GM18508 (cell line): Measurements from ENCODE around the gene STK32C.

ENCODE experiments used
- ATAC-seq: cut with Tn5 transposase; IDR thresholded peaks from one replicate; pipeline ENCODE4 v1.9.1; 2021; ENCODE audit warnings: moderate number of reproducible peaks; ENCODE audit not compliant: insufficient read depth, unreplicated experiment

Gene STK32C

GRCh38 chr10:132176623-132177500, 130.9 kb downstream of the STK32C start:
- ATAC-seq: no peak

GRCh38 chr10:132175907-132176581, 131.7 kb downstream of the STK32C start:
- no peak for ATAC-seq

- ATAC-seq: no peak
Observed at GRCh38 chr10:132175408-132175807, 132.3 kb downstream of the STK32C start.

- ATAC-seq: no peak
Observed at GRCh38 chr10:132174237-132174636, 133.5 kb downstream of the STK32C start.

- no peak for ATAC-seq
Observed at GRCh38 chr10:132173185-132173584, 134.6 kb downstream of the STK32C start.

- no peak for ATAC-seq
Observed at GRCh38 chr10:132172091-132173066, 135.4 kb downstream of the STK32C start.

GRCh38 chr10:132170561-132171361, 137.0 kb downstream of the STK32C start:
- no peak for ATAC-seq

GRCh38 chr10:132169766-132170560, 137.8 kb downstream of the STK32C start:
- no peak for ATAC-seq

GRCh38 chr10:132169031-132169765, 138.6 kb downstream of the STK32C start:
- no peak for ATAC-seq

GRCh38 chr10:132168571-132169030, 139.1 kb downstream of the STK32C start:
- ATAC-seq: no peak

- ATAC-seq: no peak
Observed at GRCh38 chr10:132167976-132168375, 139.8 kb downstream of the STK32C start.

GRCh38 chr10:132167041-132167674, 140.6 kb downstream of the STK32C start:
- no peak for ATAC-seq

GRCh38 chr10:132166216-132166950, 141.4 kb downstream of the STK32C start:
- ATAC-seq: no peak

- no peak for ATAC-seq
Observed at GRCh38 chr10:132165416-132165980, 142.3 kb downstream of the STK32C start.

- ATAC-seq: no peak
Observed at GRCh38 chr10:132164761-132165278, 142.9 kb downstream of the STK32C start.

GRCh38 chr10:132163826-132164515, 143.8 kb downstream of the STK32C start:
- no peak for ATAC-seq
